KMS-11 (cell line): ENCODE measurements around the gene ZNF138.
"Not testable (repeated sequence)": the region's sequence is repeated elsewhere in the genome, so short reads cannot be mapped to it uniquely, and the experiment has no call there.

ENCODE experiments used
- H2AFZ ChIP-seq: fragments of 200-600 bp; sonication (generic); 2 replicates; pipeline ENCODE4 v1.6.1; 2016; ENCODE audit warnings: antibody characterized with exemption, mixed run types, low read depth
- H3K27ac ChIP-seq: fragments of 200-600 bp; sonication (generic); 2 replicates; pipeline ENCODE4 v1.6.1; 2016; ENCODE audit warnings: mild to moderate bottlenecking, mixed run types
- H3K27me3 ChIP-seq: fragments of 200-600 bp; sonication (generic); 2 replicates; pipeline ENCODE4 v1.6.1; 2017; ENCODE audit warnings: mild to moderate bottlenecking, low read depth, mixed run types, moderate library complexity; ENCODE audit not compliant: insufficient read depth
- H3K36me3 ChIP-seq: fragments of 200-600 bp; sonication (generic); 2 replicates; pipeline ENCODE4 v1.6.1; 2017; ENCODE audit warnings: mild to moderate bottlenecking, mixed run types; ENCODE audit not compliant: insufficient read depth
- H3K4me1 ChIP-seq: fragments of 200-600 bp; sonication (generic); 2 replicates; pipeline ENCODE4 v1.6.1; 2016; ENCODE audit warnings: mild to moderate bottlenecking, low read depth, mixed run types; ENCODE audit not compliant: poor library complexity, severe bottlenecking
- H3K4me2 ChIP-seq: fragments of 200-600 bp; sonication (generic); 2 replicates; pipeline ENCODE4 v1.7.0; 2016; ENCODE audit warnings: mild to moderate bottlenecking, mixed run types
- H3K4me3 ChIP-seq: fragments of 200-600 bp; sonication (generic); IDR thresholded peaks from 2 replicates; pipeline ENCODE4 v1.6.1; 2017; ENCODE audit warnings: low read depth, low read length, mixed read lengths; ENCODE audit not compliant: insufficient read depth
- H3K79me2 ChIP-seq: fragments of 200-600 bp; sonication (generic); 2 replicates; pipeline ENCODE4 v1.6.1; 2016; ENCODE audit warnings: low read depth, mixed run types; ENCODE audit not compliant: insufficient read depth
- H3K9ac ChIP-seq: fragments of 200-600 bp; sonication (generic); 2 replicates; pipeline ENCODE4 v1.6.1; 2016; ENCODE audit warnings: mild to moderate bottlenecking, mixed run types
- H4K20me1 ChIP-seq: fragments of 200-600 bp; sonication (generic); 2 replicates; pipeline ENCODE4 v1.6.1; 2016; ENCODE audit warnings: mild to moderate bottlenecking, mixed run types; ENCODE audit not compliant: insufficient read depth
- CTCF ChIP-seq: fragments of 200-600 bp; sonication (generic); conservative IDR thresholded peaks from 2 replicates; pipeline ENCODE4 v1.6.1; 2017; ENCODE audit warnings: low read depth, mild to moderate bottlenecking, antibody characterized with exemption, low read length, moderate library complexity, mixed read lengths

The ZNF138 gene

GRCh38 chr7:64830926-64831325 lies 36.7 kb downstream of the ZNF138 start:
- no peak overlapping the region for H3K9ac ChIP-seq
- no peaks in the 10 kb centered on the region for H3K27me3 ChIP-seq
- H4K20me1 ChIP-seq = no peaks in the 10 kb centered on the region
- H3K79me2 ChIP-seq = no peaks in the 10 kb centered on the region
- no peak for TF ChIP-seq CTCF
- H3K4me2 ChIP-seq = no peak overlapping the region
- H3K4me3 ChIP-seq = no peak overlapping the region
- H2AFZ ChIP-seq = no peak overlapping the region
- no peak overlapping the region for H3K27ac ChIP-seq
- no peaks in the 10 kb centered on the region for H3K4me1 ChIP-seq
- H3K36me3 ChIP-seq = no peaks in the 10 kb centered on the region

- no peak overlapping the region for H3K9ac ChIP-seq
- H4K20me1 ChIP-seq = no peaks in the 10 kb centered on the region
- no peaks in the 10 kb centered on the region for H3K27me3 ChIP-seq
- H3K79me2 ChIP-seq = no peaks in the 10 kb centered on the region
- TF ChIP-seq CTCF = no peak
- no peaks in the 10 kb centered on the region for H3K4me1 ChIP-seq
- no peak overlapping the region for H3K4me2 ChIP-seq
- H3K4me3 ChIP-seq = no peak overlapping the region
- no peaks in the 10 kb centered on the region for H3K36me3 ChIP-seq
- H2AFZ ChIP-seq = no peak overlapping the region
- no peak overlapping the region for H3K27ac ChIP-seq
Observed at GRCh38 chr7:64832136-64832535, 37.9 kb downstream of the ZNF138 start.

GRCh38 chr7:64834989-64835388 lies 40.8 kb downstream of the ZNF138 start:
- H3K27ac ChIP-seq = no peak overlapping the region
- no peak overlapping the region for H3K4me2 ChIP-seq
- no peaks in the 10 kb centered on the region for H3K36me3 ChIP-seq
- no peaks in the 10 kb centered on the region for H3K4me1 ChIP-seq
- H3K79me2 ChIP-seq = no peaks in the 10 kb centered on the region
- H4K20me1 ChIP-seq = no peaks in the 10 kb centered on the region
- H2AFZ ChIP-seq = no peak overlapping the region
- H3K4me3 ChIP-seq = no peak overlapping the region
- no peaks in the 10 kb centered on the region for H3K27me3 ChIP-seq
- TF ChIP-seq CTCF = no peak
- H3K9ac ChIP-seq = no peak overlapping the region

- H2AFZ ChIP-seq, H3K4me1 ChIP-seq, H3K27me3 ChIP-seq, H4K20me1 ChIP-seq, H3K36me3 ChIP-seq, H3K79me2 ChIP-seq, H3K4me2 ChIP-seq, H3K27ac ChIP-seq, H3K9ac ChIP-seq, H3K4me3 ChIP-seq: not testable (repeated sequence)
Observed at GRCh38 chr7:64835856-64836255, 41.6 kb downstream of the ZNF138 start.

- H4K20me1 ChIP-seq, H3K9ac ChIP-seq, H3K4me1 ChIP-seq, H3K4me3 ChIP-seq, H3K27me3 ChIP-seq, H3K79me2 ChIP-seq, H3K4me2 ChIP-seq, H3K36me3 ChIP-seq, H3K27ac ChIP-seq, H2AFZ ChIP-seq: not testable (repeated sequence)
Observed at GRCh38 chr7:64838051-64838450, 43.8 kb downstream of the ZNF138 start.
